AG04450 (cell line): ENCODE measurements around the gene FAAP20. TPM values are rescaled to one million over a fixed set of nuclear protein-coding genes. Genes with fewer than 3 reads are reported as not detected.

ENCODE experiments used
- CTCF ChIA-PET: fragments of 300-600, 350-600 bp; formaldehyde crosslinking; extraction: SDS; loops from one replicate; lab custom pipeline; 2022; ENCODE audit warnings: antibody characterized with exemption, inconsistent platforms; lab: Charles Lee
- POLR2A ChIA-PET: fragments of 350-600 bp; formaldehyde crosslinking; extraction: SDS; loops from one replicate; lab custom pipeline; 2021; ENCODE audit warnings: antibody characterized with exemption, inconsistent platforms; lab: Yijun Ruan, JAX
- DNase-seq: peaks from one replicate; pipeline ENCODE4 v3.0.0-alpha.2; 2011; ENCODE audit warnings: low read depth, low spot score
- H3K27ac ChIP-seq: one replicate; pipeline ENCODE4 v1.5.1; 2012; ENCODE audit warnings: low read depth, low read length, control low read depth
- H3K27me3 ChIP-seq: one replicate; pipeline ENCODE4 v1.6.0; 2012; ENCODE audit warnings: low read length; ENCODE audit not compliant: control insufficient read depth, insufficient read depth
- H3K4me3 ChIP-seq: 2 replicates; pipeline ENCODE4 v1.5.1; 2011; ENCODE audit warnings: mild to moderate bottlenecking, low read depth, low read length, control low read depth
- H3K9me3 ChIP-seq: 2 replicates; pipeline ENCODE4 v1.5.1; 2012; ENCODE audit warnings: low read length; ENCODE audit not compliant: control insufficient read depth, insufficient read depth
- polyA plus RNA-seq: library from polyadenylated mRNA; depleted of rRNA; stranded (reverse); fragments of >200 nt; gene quantifications from 2 replicates; pipeline ENCODE4 v1.2.3, GENCODE V29; 2011
- TF ChIP-seq, protein P1 (sequence below): IDR thresholded peaks from 2 replicates; pipeline ENCODE4 v1.5.1; 2011; ENCODE audit warnings: low read depth, low read length, control low read depth, inconsistent platforms

Gene FAAP20
- polyA plus RNA-seq, 1 experiment: 9.7 TPM

DNA sequence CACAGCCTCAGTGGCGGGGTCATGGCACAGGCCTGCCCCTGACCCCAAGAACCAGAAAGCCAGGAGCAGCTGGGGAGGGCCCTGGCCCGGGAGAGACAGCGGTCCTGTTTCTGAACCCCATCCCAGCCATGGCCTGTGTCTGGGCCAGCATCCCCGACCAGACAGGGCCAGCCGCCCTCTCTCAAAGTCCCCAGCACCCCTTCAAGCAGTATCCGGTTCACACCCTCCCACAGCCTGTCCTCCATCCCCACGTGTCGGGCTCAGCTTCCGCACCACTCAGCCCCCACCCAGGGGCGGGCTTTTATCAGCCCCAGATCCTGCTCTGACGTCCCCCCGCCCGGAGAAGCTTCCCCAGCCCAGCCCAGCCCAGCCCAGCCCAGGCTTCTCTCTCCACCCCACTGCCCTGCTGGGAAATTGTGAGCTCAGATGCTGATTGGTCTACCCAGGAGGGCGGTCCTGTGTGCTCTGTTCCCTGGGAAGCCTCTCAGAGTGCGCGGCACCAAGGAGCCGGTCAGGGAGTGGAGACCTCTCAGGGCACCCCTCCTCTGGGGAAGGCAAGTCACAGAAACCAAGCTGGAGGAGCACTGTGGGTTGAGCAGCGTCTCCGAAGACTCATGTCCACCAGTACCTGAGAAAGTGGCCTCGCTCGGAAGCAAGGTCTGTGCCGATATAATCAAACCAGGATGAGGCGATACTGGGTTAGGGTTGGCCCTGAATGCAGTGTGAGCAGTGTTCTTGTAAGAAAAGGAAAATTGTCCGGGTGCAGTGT, 4.7 kb upstream of the FAAP20 start:
- DNase-seq: peak; percentile 49
- Histone ChIP-seq H3K27ac (peak overlapping the region; percentile 75), H3K9me3 (no peaks in the 10 kb centered on the region; the same call in 1 of the 2 replicates), H3K27me3 (no peaks in the 10 kb centered on the region), H3K4me3 (peak overlapping the region; percentile 61)
- TF ChIP-seq, protein P1, sequence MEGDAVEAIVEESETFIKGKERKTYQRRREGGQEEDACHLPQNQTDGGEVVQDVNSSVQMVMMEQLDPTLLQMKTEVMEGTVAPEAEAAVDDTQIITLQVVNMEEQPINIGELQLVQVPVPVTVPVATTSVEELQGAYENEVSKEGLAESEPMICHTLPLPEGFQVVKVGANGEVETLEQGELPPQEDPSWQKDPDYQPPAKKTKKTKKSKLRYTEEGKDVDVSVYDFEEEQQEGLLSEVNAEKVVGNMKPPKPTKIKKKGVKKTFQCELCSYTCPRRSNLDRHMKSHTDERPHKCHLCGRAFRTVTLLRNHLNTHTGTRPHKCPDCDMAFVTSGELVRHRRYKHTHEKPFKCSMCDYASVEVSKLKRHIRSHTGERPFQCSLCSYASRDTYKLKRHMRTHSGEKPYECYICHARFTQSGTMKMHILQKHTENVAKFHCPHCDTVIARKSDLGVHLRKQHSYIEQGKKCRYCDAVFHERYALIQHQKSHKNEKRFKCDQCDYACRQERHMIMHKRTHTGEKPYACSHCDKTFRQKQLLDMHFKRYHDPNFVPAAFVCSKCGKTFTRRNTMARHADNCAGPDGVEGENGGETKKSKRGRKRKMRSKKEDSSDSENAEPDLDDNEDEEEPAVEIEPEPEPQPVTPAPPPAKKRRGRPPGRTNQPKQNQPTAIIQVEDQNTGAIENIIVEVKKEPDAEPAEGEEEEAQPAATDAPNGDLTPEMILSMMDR: no peak
- ChIA-PET POLR2A (interaction anchor here (0.5 to 1.2 kb wide), 11 partner anchors 10 to 387 kb away, joined by 3 to 9 read pairs (median 5); partner anchors contain the start of genes RER1 and SKI), CTCF (interaction anchor here (0.5 to 3.2 kb wide), 9 partner anchors 12 to 192 kb away, joined by 3 to 50 read pairs (median 4); partner anchors contain the start of genes MORN1 and RER1)

DNA sequence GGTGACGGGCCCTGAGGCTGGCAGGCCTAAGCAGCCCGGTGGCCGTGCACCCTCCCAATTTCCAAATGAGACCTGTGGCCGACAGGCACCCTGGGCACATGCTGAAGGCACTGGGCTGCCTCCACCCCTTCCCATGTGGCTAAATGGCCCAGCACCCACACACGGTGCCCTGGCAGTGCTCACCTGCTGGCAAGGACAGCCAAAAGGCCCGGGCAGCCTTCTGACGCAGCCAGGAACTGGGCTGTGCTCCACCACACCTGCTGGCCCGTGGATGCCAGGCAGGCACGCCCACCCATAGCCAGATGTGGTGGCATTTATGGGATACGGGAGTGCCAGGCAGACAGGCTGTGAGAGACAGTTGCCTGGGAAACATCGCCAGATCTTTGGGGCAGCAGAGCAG, 4.0 kb upstream of the FAAP20 start:
- Histone ChIP-seq H3K4me3 (no peak overlapping the region), H3K9me3 (no peaks in the 10 kb centered on the region; the same call in 1 of the 2 replicates), H3K27ac (peak overlapping the region; percentile 75), H3K27me3 (no peaks in the 10 kb centered on the region)
- POLR2A ChIA-PET: interaction anchor here (0.7 to 1.2 kb wide), 7 partner anchors 9 to 207 kb away, joined by 3 to 9 read pairs (median 7); partner anchors contain the start of genes RER1 and SKI
- DNase-seq: no peak
- CTCF ChIA-PET: interaction anchor here (0.6 to 3.2 kb wide), 6 partner anchors 60 to 191 kb away, joined by 3 to 50 read pairs (median 4); no protein-coding TSS in a partner anchor
- TF ChIP-seq, protein P1: no peak

DNA sequence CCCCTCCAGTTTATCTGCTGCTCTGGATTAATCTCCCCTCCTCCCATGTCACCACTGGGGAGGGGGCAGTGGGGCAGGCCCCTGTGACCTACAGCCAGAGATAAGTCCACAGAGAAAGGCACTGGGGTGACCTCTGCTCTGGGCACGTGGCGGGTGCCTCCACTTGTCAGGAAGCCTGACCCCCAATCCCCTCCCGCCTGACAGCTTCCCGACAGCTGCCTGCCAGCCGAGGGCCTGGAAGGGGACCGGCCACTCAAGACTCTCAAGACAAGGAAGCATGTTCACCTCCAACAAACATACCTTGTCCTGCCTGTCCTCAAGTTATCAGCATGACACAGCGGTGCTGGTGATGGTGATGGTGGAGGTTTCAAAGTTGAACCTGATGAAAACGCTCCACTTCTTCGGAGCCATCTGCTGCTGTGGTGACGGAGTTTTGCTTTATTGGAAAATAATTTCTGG, 3.2 kb upstream of the FAAP20 start:
- TF ChIP-seq, protein P1: no peak
- Histone ChIP-seq H3K4me3 (no peak overlapping the region), H3K9me3 (no peaks in the 10 kb centered on the region; the same call in 1 of the 2 replicates), H3K27ac (no peak overlapping the region), H3K27me3 (no peaks in the 10 kb centered on the region)
- no peak for DNase-seq
- POLR2A ChIA-PET: interaction anchor here (0.6 to 1.0 kb wide), 2 partner anchors 7 to 208 kb away, joined by 3 read pairs; no protein-coding TSS in a partner anchor
- CTCF ChIA-PET: interaction anchor here (0.9 to 7.3 kb wide), 2 partner anchors 114 to 183 kb away, joined by 3 to 255 read pairs; no protein-coding TSS in a partner anchor

DNA sequence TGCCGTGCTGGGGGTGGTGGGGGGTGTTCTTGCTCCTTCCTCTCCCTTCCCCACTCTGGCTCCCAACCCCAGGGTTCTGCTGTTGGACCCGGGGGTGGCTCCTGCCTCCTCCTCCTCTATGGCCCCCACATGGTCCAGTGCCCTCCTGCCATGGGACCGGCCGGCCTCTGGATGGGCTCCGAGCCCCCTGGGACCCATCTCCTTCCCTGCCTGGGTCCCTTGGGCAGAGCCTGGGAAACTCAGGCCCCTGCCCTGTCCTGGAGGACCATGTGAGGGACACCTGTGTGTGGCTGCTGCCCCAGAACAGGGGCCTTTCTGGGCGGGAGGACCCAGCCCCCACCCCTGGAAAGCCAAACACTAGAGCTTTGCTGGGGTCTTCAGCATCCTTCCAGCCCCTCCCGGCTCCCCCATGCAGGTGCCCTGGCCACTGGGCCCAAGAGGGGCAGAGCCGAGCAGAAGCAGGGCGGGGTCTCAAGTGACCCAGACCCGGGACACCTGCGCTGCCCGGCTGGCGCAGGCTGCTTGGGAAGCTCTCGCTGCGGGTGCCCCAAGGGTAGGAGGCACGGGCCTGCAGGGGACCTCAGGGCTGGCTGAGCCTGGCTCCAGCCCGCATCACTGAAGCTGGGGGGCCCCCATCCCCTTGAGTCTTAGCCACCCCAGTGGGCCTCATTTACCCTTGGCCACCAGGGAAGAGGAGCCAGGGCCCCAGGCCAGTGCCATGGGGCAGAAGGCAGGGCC, 2.5 kb upstream of the FAAP20 start:
- Histone ChIP-seq H3K27ac (no peak overlapping the region), H3K4me3 (no peak overlapping the region), H3K27me3 (no peaks in the 10 kb centered on the region), H3K9me3 (no peaks in the 10 kb centered on the region; the same call in 1 of the 2 replicates)
- POLR2A ChIA-PET: interaction anchor here (0.6 kb wide), 1 partner anchor 8 kb away, joined by 3 read pairs; no protein-coding TSS in a partner anchor
- CTCF ChIA-PET: interaction anchor here (0.9 to 7.3 kb wide), 2 partner anchors 115 to 184 kb away, joined by 3 to 255 read pairs; no protein-coding TSS in a partner anchor
- no peak for DNase-seq
- TF ChIP-seq, protein P1: no peak
